ENCODE results near the gene NOXO1. TPM values are rescaled to one million over a fixed set of nuclear protein-coding genes. Genes with fewer than 3 reads are reported as not detected.

Gene NOXO1, protein sequence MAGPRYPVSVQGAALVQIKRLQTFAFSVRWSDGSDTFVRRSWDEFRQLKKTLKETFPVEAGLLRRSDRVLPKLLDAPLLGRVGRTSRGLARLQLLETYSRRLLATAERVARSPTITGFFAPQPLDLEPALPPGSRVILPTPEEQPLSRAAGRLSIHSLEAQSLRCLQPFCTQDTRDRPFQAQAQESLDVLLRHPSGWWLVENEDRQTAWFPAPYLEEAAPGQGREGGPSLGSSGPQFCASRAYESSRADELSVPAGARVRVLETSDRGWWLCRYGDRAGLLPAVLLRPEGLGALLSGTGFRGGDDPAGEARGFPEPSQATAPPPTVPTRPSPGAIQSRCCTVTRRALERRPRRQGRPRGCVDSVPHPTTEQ
- 0.37 and 0.38 TPM in 2 replicates for polyA plus RNA-seq (2013)

DNA sequence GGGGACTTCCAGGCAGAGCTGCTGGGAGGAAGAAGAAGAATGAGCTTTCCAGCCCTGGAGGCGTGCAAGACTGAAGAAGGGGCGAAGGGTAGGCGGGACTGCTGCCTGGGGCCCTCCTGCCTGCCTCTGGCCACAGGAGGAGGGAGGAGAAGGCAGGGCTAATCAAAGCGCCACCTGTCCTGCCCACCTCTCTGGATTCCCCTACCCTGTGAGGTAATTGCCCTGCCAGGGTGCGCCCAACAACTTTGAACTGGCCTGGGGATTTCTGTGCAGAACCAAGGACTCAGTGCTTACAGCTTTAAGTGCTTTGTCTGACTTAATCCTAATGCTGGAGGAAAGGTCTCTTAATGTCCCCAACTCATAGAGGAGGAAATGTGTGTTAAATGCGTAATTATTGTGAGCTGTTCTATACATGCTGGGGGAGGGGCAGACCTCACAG lies at the start of gene NOXO1:
Gene NOXO1, minus strand, starts transcription at position 72 of the 439 bp plus-strand sequence. CDS start 290 bp downstream, outside the sequence.
- WGBS (ENCODE audit: extremely low coverage, insufficient coverage, insufficient read length): no CpG with 5 or more reads among the region's 6 CpGs
- Histone ChIP-seq H3K4me3 (ENCODE audit: low read depth, low read length) (no peak within 1 kb of the TSS), H2BK5ac (ENCODE audit: low read depth, low read length, poor library complexity) (no peak within 1 kb of the TSS), H4K8ac (ENCODE audit: low read depth, low read length) (no peak within 1 kb of the TSS), H4K12ac (ENCODE audit: low read depth, low read length) (no peak within 1 kb of the TSS), H3K4me1 (ENCODE audit: control insufficient read depth in 1 of 2, insufficient read depth in 2 of 2, low read length in 2 of 2) (peaks cover 18 to 25% of the 10 kb centered on the region in 2 experiments), H3K23ac (ENCODE audit: low read length) (no peak within 1 kb of the TSS), H3K18ac (ENCODE audit: low read length) (no peak within 1 kb of the TSS), H3K36me3 (ENCODE audit: control insufficient read depth in 1 of 2, insufficient read depth in 2 of 2, low read length in 2 of 2) (peaks cover 33 to 34% of the 10 kb centered on the region in 2 experiments), H3K9ac (ENCODE audit: low read length) (no peak within 1 kb of the TSS), H3K27me3 (ENCODE audit: insufficient read depth, low read length) (peaks cover 37% of the 10 kb centered on the region), H3K79me2 (ENCODE audit: control insufficient read depth, insufficient read depth, low read length, poor library complexity) (peaks cover 2% of the 10 kb centered on the region), H3K14ac (ENCODE audit: low read length) (no peak within 1 kb of the TSS), H2AK5ac (ENCODE audit: low read length) (no peak within 1 kb of the TSS), H3K79me1 (ENCODE audit: low read length) (peaks cover 8% of the 10 kb centered on the region), H2AFZ (ENCODE audit: insufficient read depth, low read length, poor library complexity) (no peak within 1 kb of the TSS), H2BK12ac (ENCODE audit: low read length) (no peak within 1 kb of the TSS), H3K27ac (ENCODE audit: low read depth, low read length) (no peak within 1 kb of the TSS), H4K91ac (ENCODE audit: low read depth, low read length) (no peak within 1 kb of the TSS), H3K4me2 (ENCODE audit: low read length) (no peak within 1 kb of the TSS), H3K4ac (ENCODE audit: low read depth, low read length) (no peak within 1 kb of the TSS), H2BK120ac (ENCODE audit: insufficient read depth, low read length, poor library complexity) (no peak within 1 kb of the TSS), H3K9me3 (ENCODE audit: insufficient read depth, low read depth, low read length) (peaks cover 8% of the 10 kb centered on the region)
- DNase-seq: no peak

DNA sequence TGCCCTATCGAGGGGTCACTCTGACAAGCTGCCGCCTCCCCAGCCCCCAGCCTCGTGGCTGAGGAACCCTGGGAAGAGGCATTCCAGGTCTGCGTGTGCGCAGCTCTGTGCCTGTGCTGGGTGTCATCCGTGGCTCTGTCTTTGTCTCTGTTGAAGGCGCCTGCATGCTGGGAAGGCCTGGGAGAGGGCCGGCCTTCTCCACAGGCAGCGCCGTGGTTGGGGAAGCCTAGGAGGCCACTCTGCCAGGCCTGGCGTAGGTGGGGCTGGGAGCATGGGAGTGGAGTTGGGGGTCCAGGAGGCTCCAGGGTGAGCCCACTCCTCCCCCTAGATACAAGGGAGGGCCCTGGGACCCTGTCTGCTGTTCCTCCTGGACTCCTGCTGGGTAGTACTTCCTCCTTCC lies 48.8 kb upstream of the NOXO1 start:
- no peak overlapping the region for H2BK12ac ChIP-seq (ENCODE audit: low read length)
- H3K14ac ChIP-seq (ENCODE audit: low read length): no peak overlapping the region
- no peak overlapping the region for H4K8ac ChIP-seq (ENCODE audit: low read depth, low read length)
- no peak overlapping the region for H3K23ac ChIP-seq (ENCODE audit: low read length)
- H3K4me2 ChIP-seq (ENCODE audit: low read length): no peak overlapping the region
- peaks cover 16% of the 10 kb centered on the region for H3K79me1 ChIP-seq (ENCODE audit: low read length)
- H2BK5ac ChIP-seq (ENCODE audit: low read depth, low read length, poor library complexity): no peak overlapping the region
- H3K4me1 ChIP-seq (ENCODE audit: control insufficient read depth in 1 of 2, insufficient read depth in 2 of 2, low read length in 2 of 2): peaks cover 26 to 32% of the 10 kb centered on the region in 2 experiments
- H3K9me3 ChIP-seq (ENCODE audit: insufficient read depth, low read depth, low read length): peaks cover 3% of the 10 kb centered on the region
- no peak overlapping the region for H4K91ac ChIP-seq (ENCODE audit: low read depth, low read length)
- no peak overlapping the region for H3K18ac ChIP-seq (ENCODE audit: low read length)
- no peak for DNase-seq
- H3K4me3 ChIP-seq (ENCODE audit: low read depth, low read length): no peak overlapping the region
- no peak overlapping the region for H2AFZ ChIP-seq (ENCODE audit: insufficient read depth, low read length, poor library complexity)
- H2AK5ac ChIP-seq (ENCODE audit: low read length): no peak overlapping the region
- H3K4ac ChIP-seq (ENCODE audit: low read depth, low read length): no peak overlapping the region
- H3K9ac ChIP-seq (ENCODE audit: low read length): no peak overlapping the region
- no peaks in the 10 kb centered on the region for H3K27me3 ChIP-seq (ENCODE audit: insufficient read depth, low read length)
- no peak overlapping the region for H2BK120ac ChIP-seq (ENCODE audit: insufficient read depth, low read length, poor library complexity)
- H3K27ac ChIP-seq (ENCODE audit: low read depth, low read length): no peak overlapping the region
- H4K12ac ChIP-seq (ENCODE audit: low read depth, low read length): no peak overlapping the region
- no peaks in the 10 kb centered on the region for H3K79me2 ChIP-seq (ENCODE audit: control insufficient read depth, insufficient read depth, low read length, poor library complexity)
- H3K36me3 ChIP-seq (ENCODE audit: control insufficient read depth in 1 of 2, insufficient read depth in 2 of 2, low read length in 2 of 2): peaks cover 5 to 8% of the 10 kb centered on the region in 2 experiments
- no CpG with 5 or more reads among the region's 11 CpGs for WGBS (ENCODE audit: extremely low coverage, insufficient coverage, insufficient read length)

DNA sequence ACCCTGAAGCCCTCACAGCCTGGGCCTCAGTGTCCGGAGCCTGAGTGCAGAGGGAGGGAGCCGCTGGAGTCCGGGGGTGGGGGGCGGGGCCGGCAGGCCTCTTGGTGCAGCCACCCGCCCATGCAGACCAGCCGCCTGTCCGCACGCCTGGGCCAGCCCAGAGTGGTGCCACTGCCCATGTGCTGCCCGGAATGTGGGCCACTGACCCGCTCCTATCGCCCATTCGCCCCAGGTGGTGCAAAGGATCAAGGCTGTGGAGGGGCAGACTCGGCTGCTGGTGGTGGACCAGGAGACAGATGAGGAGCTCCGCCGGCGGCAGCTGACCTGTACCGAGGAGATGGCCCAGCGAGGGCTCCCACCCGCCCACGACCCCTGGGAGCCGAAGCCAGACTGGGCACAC lies 48.1 kb upstream of the NOXO1 start:
- Histone ChIP-seq H3K36me3 (ENCODE audit: control insufficient read depth in 1 of 2, insufficient read depth in 2 of 2, low read length in 2 of 2) (peaks cover 5 to 8% of the 10 kb centered on the region in 2 experiments), H4K12ac (ENCODE audit: low read depth, low read length) (no peak overlapping the region), H3K9me3 (ENCODE audit: insufficient read depth, low read depth, low read length) (peaks cover 3% of the 10 kb centered on the region), H2BK5ac (ENCODE audit: low read depth, low read length, poor library complexity) (no peak overlapping the region), H3K14ac (ENCODE audit: low read length) (no peak overlapping the region), H2AK5ac (ENCODE audit: low read length) (no peak overlapping the region), H3K4ac (ENCODE audit: low read depth, low read length) (no peak overlapping the region), H3K27me3 (ENCODE audit: insufficient read depth, low read length) (no peaks in the 10 kb centered on the region), H3K4me2 (ENCODE audit: low read length) (no peak overlapping the region), H3K23ac (ENCODE audit: low read length) (no peak overlapping the region), H2BK120ac (ENCODE audit: insufficient read depth, low read length, poor library complexity) (no peak overlapping the region), H4K91ac (ENCODE audit: low read depth, low read length) (no peak overlapping the region), H3K27ac (ENCODE audit: low read depth, low read length) (no peak overlapping the region), H2AFZ (ENCODE audit: insufficient read depth, low read length, poor library complexity) (no peak overlapping the region), H3K4me1 (ENCODE audit: control insufficient read depth in 1 of 2, insufficient read depth in 2 of 2, low read length in 2 of 2) (peaks cover 23 to 27% of the 10 kb centered on the region in 2 experiments), H3K18ac (ENCODE audit: low read length) (no peak overlapping the region), H3K79me1 (ENCODE audit: low read length) (peaks cover 16% of the 10 kb centered on the region), H3K79me2 (ENCODE audit: control insufficient read depth, insufficient read depth, low read length, poor library complexity) (no peaks in the 10 kb centered on the region), H2BK12ac (ENCODE audit: low read length) (no peak overlapping the region), H3K9ac (ENCODE audit: low read length) (no peak overlapping the region), H4K8ac (ENCODE audit: low read depth, low read length) (no peak overlapping the region), H3K4me3 (ENCODE audit: low read depth, low read length) (no peak overlapping the region)
- no peak for DNase-seq
- WGBS (ENCODE audit: extremely low coverage, insufficient coverage, insufficient read length): no CpG with 5 or more reads among the region's 22 CpGs

DNA sequence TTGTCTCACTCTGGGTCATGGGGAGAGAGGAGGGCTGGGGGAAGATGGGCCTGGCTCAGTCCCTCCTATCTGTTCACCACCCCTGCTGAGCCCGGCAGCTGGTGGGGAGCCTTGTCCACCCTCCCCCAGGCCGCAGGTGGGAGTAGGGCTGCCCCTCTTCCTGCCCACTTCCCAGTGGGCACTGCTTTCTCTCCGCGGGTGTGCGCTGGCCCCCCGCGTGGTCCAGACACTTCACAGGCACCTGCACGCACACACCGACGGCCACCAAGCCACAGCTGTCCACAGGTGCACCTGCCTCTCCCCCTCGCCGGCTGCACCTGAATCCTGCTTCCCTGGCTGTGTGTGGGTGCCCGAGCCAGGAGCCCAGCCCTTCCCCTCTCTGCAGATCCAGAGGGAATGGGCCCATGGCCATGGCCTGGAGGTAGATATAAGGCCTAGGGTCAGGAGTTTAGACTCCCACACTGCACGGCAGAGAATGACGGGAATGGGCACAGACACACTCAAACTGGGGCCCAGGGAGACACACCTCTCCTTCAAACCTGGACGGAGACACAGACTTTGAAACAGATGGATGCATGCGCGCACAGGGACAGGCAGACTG lies 47.5 kb upstream of the NOXO1 start:
- no peak overlapping the region for H2BK12ac ChIP-seq (ENCODE audit: low read length)
- no peak overlapping the region for H4K91ac ChIP-seq (ENCODE audit: low read depth, low read length)
- no peak overlapping the region for H3K9ac ChIP-seq (ENCODE audit: low read length)
- no peak overlapping the region for H2BK5ac ChIP-seq (ENCODE audit: low read depth, low read length, poor library complexity)
- peaks cover 25 to 26% of the 10 kb centered on the region in 2 experiments for H3K4me1 ChIP-seq (ENCODE audit: control insufficient read depth in 1 of 2, insufficient read depth in 2 of 2, low read length in 2 of 2)
- no peaks in the 10 kb centered on the region for H3K79me2 ChIP-seq (ENCODE audit: control insufficient read depth, insufficient read depth, low read length, poor library complexity)
- H3K27ac ChIP-seq (ENCODE audit: low read depth, low read length): no peak overlapping the region
- no peak overlapping the region for H3K4me3 ChIP-seq (ENCODE audit: low read depth, low read length)
- no peak overlapping the region for H3K4ac ChIP-seq (ENCODE audit: low read depth, low read length)
- H3K79me1 ChIP-seq (ENCODE audit: low read length): peaks cover 16% of the 10 kb centered on the region
- H3K4me2 ChIP-seq (ENCODE audit: low read length): no peak overlapping the region
- peaks cover 3% of the 10 kb centered on the region for H3K9me3 ChIP-seq (ENCODE audit: insufficient read depth, low read depth, low read length)
- H3K14ac ChIP-seq (ENCODE audit: low read length): no peak overlapping the region
- WGBS (ENCODE audit: extremely low coverage, insufficient coverage, insufficient read length): no CpG with 5 or more reads among the region's 18 CpGs
- H3K27me3 ChIP-seq (ENCODE audit: insufficient read depth, low read length): no peaks in the 10 kb centered on the region
- H3K18ac ChIP-seq (ENCODE audit: low read length): no peak overlapping the region
- no peak overlapping the region for H2BK120ac ChIP-seq (ENCODE audit: insufficient read depth, low read length, poor library complexity)
- H2AFZ ChIP-seq (ENCODE audit: insufficient read depth, low read length, poor library complexity): no peak overlapping the region
- H3K23ac ChIP-seq (ENCODE audit: low read length): no peak overlapping the region
- no peak overlapping the region for H4K12ac ChIP-seq (ENCODE audit: low read depth, low read length)
- peaks cover 5 to 8% of the 10 kb centered on the region in 2 experiments for H3K36me3 ChIP-seq (ENCODE audit: control insufficient read depth in 1 of 2, insufficient read depth in 2 of 2, low read length in 2 of 2)
- no peak overlapping the region for H2AK5ac ChIP-seq (ENCODE audit: low read length)
- DNase-seq: no peak
- H4K8ac ChIP-seq (ENCODE audit: low read depth, low read length): no peak overlapping the region

Measured in trophoblast cell (in vitro differentiated cells and primary cell).